Putamen (tissue), 1 donor: ENCODE results near the gene ZNF333.

Experiments
- DNase-seq: peaks from one replicate; pipeline ENCODE4 v3.0.0-alpha.2; 2016; ENCODE audit warnings: low spot score

The ZNF333 gene

GRCh38 chr19:14689598-14690503, at the start of gene ZNF333:
ZNF333 (plus strand) TSS chr19:14690048; CDS start chr19:14693492, 3,444 bp downstream.
- DNase-seq, result peak; percentile 91

- DNase-seq, result no peak
Measured at GRCh38 chr19:14648506-14648905, 41.3 kb upstream of the ZNF333 start.

- DNase-seq, result no peak
Measured at GRCh38 chr19:14649020-14649419, 40.8 kb upstream of the ZNF333 start.

GRCh38 chr19:14650161-14650560, 39.7 kb upstream of the ZNF333 start:
- no peak for DNase-seq

GRCh38 chr19:14654786-14655560, 34.9 kb upstream of the ZNF333 start:
- DNase-seq, result no peak

GRCh38 chr19:14655726-14656125, 34.1 kb upstream of the ZNF333 start:
- no peak for DNase-seq

- no peak for DNase-seq
Measured at GRCh38 chr19:14659874-14660489, 29.9 kb upstream of the ZNF333 start.

- peak; percentile 31 for DNase-seq
Measured at GRCh38 chr19:14661372-14661924, 28.4 kb upstream of the ZNF333 start.

- DNase-seq, result no peak
Measured at GRCh38 chr19:14669940-14670339, 19.9 kb upstream of the ZNF333 start.

- DNase-seq, result no peak
Measured at GRCh38 chr19:14670408-14670807, 19.4 kb upstream of the ZNF333 start.

- no peak for DNase-seq
Measured at GRCh38 chr19:14672188-14672872, 17.5 kb upstream of the ZNF333 start.

GRCh38 chr19:14673088-14673487, 16.8 kb upstream of the ZNF333 start:
- no peak for DNase-seq

- no peak for DNase-seq
Measured at GRCh38 chr19:14674764-14675163, 15.1 kb upstream of the ZNF333 start, which contains the start of gene ADGRE3. ADGRE3 (minus strand) TSS chr19:14674844; CDS start chr19:14674770, 74 bp downstream.

GRCh38 chr19:14676762-14677161, 13.1 kb upstream of the ZNF333 start:
- DNase-seq, result no peak

- DNase-seq, result no peak
Measured at GRCh38 chr19:14677464-14677863, 12.4 kb upstream of the ZNF333 start.

- no peak for DNase-seq
Measured at GRCh38 chr19:14678199-14678598, 11.6 kb upstream of the ZNF333 start.

GRCh38 chr19:14682084-14682483, 7.8 kb upstream of the ZNF333 start:
- DNase-seq, result no peak

GRCh38 chr19:14683439-14683838, 6.4 kb upstream of the ZNF333 start:
- no peak for DNase-seq

GRCh38 chr19:14686411-14686810, 3.4 kb upstream of the ZNF333 start:
- no peak for DNase-seq

- no peak for DNase-seq
Measured at GRCh38 chr19:14694641-14695266, 4.9 kb downstream of the ZNF333 start.

GRCh38 chr19:14695471-14695870, 5.6 kb downstream of the ZNF333 start:
- DNase-seq, result no peak
